A673 (cell line): ENCODE results near the gene MEGF6. TPM values are rescaled to one million over a fixed set of nuclear protein-coding genes. Genes with fewer than 3 reads are reported as not detected.

Experiments used
- BruUV-seq: library from RNA; stranded (reverse); fragments of 400-500 nt; replicated peaks from 2 replicates; lab custom pipeline; 2021; lab: Mats Ljungman, UMichigan
- CTCF ChIA-PET: fragments of 300-600 bp; sonication (Branson Sonifier 250); formaldehyde crosslinking; loops from one replicate; lab custom pipeline; 2022; ENCODE audit warnings: antibody characterized with exemption; lab: Charles Lee
- POLR2A ChIA-PET: fragments of 300-600 bp; sonication (Branson Sonifier 250); formaldehyde crosslinking; loops from one replicate; lab custom pipeline; 2022; ENCODE audit warnings: antibody characterized with exemption; ENCODE audit not compliant: low non-redundant PET; lab: Charles Lee
- DNase-seq: peaks from one replicate; pipeline ENCODE4 v3.0.0-alpha.2; 2015; ENCODE audit warnings: low spot score
- H3K27ac ChIP-seq: fragments of 200-600 bp; sonication (generic); 2 replicates; pipeline ENCODE4 v1.5.1; 2016; ENCODE audit warnings: mixed run types, low read depth, mild to moderate bottlenecking, mixed read lengths, antibody characterized with exemption, low read length; ENCODE audit not compliant: poor library complexity, severe bottlenecking
- H3K27me3 ChIP-seq: fragments of 200-600 bp; sonication (generic); replicated peaks from 2 replicates; pipeline ENCODE4 v1.6.1; 2017; ENCODE audit warnings: mixed run types, low read depth, mild to moderate bottlenecking, mixed read lengths, antibody characterized with exemption, low read length; ENCODE audit not compliant: insufficient read depth, poor library complexity
- H3K36me3 ChIP-seq: fragments of 200-600 bp; sonication (generic); 2 replicates; pipeline ENCODE4 v1.6.1; 2016; ENCODE audit warnings: mixed run types, mild to moderate bottlenecking, mixed read lengths, antibody characterized with exemption, low read length; ENCODE audit not compliant: insufficient read depth, poor library complexity, severe bottlenecking
- H3K4me1 ChIP-seq: fragments of 200-600 bp; sonication (generic); 2 replicates; pipeline ENCODE4 v1.6.1; 2017; ENCODE audit warnings: mixed run types, mild to moderate bottlenecking, mixed read lengths, antibody characterized with exemption, low read length; ENCODE audit not compliant: insufficient read depth, poor library complexity, severe bottlenecking
- H3K4me3 ChIP-seq: fragments of 200-600 bp; sonication (generic); 2 replicates; pipeline ENCODE4 v1.5.1; 2016; ENCODE audit warnings: low read depth, mixed run types, mild to moderate bottlenecking, mixed read lengths, low read length; ENCODE audit not compliant: poor library complexity, severe bottlenecking
- H3K9me3 ChIP-seq: fragments of 200-600 bp; sonication (generic); 2 replicates; pipeline ENCODE4 v1.6.1; 2016; ENCODE audit warnings: mixed run types, low read depth, mild to moderate bottlenecking, mixed read lengths, antibody characterized with exemption, low read length; ENCODE audit not compliant: poor library complexity, severe bottlenecking
- EZH2 ChIP-seq: fragments of 200-600 bp; sonication (generic); IDR thresholded peaks from 2 replicates; pipeline ENCODE4 v1.6.1; 2017; ENCODE audit warnings: borderline replicate concordance, low read depth, mild to moderate bottlenecking, mixed read lengths, antibody characterized with exemption, low read length; ENCODE audit not compliant: poor library complexity, severe bottlenecking
- intact Hi-C: fragments of 100-400 bp; cut with micrococcal nuclease; formaldehyde crosslinking; loops from one replicate; pipeline ENCODE4 v1.10.0; 2022; ENCODE audit not compliant: unreplicated experiment
- total RNA-seq: library from RNA; stranded (reverse); gene quantifications from 2 replicates; pipeline ENCODE4 v1.2.3, GENCODE V29; 2021
- TF ChIP-seq, protein P1 (sequence below): fragments of 300-800, 200-600 bp; sonication (generic); conservative IDR thresholded peaks from 2 replicates; pipeline ENCODE4 v1.5.1; 2017; ENCODE audit warnings: low read depth, mild to moderate bottlenecking, antibody characterized with exemption, low read length, moderate library complexity, mixed read lengths

MEGF6 gene
- total RNA-seq, 1 experiment from 2014 or later = 2.8 TPM

DNA sequence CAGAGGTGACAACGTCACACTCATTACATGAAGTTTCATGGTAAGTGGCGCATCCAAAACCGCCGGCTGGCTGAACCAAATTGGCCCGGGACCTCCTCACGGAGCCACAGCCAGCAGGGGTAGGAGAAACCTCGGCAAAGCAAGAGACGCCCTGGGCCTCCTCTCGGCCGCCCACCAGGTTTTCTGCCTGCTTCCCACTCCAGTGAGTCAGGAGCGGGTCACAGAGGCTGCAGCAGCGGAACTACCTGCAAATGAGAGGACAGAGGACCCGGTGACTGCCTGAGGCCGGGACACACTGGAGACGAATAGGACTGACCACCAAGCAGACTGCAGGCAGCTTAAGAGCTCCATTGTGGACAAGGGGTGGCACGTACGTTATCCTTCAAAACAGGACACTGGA is 55.0 kb downstream of the MEGF6 start:
- Histone ChIP-seq H3K4me3 (no peak overlapping the region), H3K4me1 (no peaks in the 10 kb centered on the region), H3K9me3 (no peaks in the 10 kb centered on the region), H3K36me3 (no peaks in the 10 kb centered on the region), H3K27ac (no peak overlapping the region), H3K27me3 (no peaks in the 10 kb centered on the region)
- POLR2A ChIA-PET = no interaction called here
- no TSS peak for BruUV-seq
- TF ChIP-seq, protein P1, sequence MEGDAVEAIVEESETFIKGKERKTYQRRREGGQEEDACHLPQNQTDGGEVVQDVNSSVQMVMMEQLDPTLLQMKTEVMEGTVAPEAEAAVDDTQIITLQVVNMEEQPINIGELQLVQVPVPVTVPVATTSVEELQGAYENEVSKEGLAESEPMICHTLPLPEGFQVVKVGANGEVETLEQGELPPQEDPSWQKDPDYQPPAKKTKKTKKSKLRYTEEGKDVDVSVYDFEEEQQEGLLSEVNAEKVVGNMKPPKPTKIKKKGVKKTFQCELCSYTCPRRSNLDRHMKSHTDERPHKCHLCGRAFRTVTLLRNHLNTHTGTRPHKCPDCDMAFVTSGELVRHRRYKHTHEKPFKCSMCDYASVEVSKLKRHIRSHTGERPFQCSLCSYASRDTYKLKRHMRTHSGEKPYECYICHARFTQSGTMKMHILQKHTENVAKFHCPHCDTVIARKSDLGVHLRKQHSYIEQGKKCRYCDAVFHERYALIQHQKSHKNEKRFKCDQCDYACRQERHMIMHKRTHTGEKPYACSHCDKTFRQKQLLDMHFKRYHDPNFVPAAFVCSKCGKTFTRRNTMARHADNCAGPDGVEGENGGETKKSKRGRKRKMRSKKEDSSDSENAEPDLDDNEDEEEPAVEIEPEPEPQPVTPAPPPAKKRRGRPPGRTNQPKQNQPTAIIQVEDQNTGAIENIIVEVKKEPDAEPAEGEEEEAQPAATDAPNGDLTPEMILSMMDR = no peak
- TF ChIP-seq EZH2 = no peak
- intact Hi-C loops = no loop called here
- CTCF ChIA-PET = no interaction called here
- DNase-seq = no peak

DNA sequence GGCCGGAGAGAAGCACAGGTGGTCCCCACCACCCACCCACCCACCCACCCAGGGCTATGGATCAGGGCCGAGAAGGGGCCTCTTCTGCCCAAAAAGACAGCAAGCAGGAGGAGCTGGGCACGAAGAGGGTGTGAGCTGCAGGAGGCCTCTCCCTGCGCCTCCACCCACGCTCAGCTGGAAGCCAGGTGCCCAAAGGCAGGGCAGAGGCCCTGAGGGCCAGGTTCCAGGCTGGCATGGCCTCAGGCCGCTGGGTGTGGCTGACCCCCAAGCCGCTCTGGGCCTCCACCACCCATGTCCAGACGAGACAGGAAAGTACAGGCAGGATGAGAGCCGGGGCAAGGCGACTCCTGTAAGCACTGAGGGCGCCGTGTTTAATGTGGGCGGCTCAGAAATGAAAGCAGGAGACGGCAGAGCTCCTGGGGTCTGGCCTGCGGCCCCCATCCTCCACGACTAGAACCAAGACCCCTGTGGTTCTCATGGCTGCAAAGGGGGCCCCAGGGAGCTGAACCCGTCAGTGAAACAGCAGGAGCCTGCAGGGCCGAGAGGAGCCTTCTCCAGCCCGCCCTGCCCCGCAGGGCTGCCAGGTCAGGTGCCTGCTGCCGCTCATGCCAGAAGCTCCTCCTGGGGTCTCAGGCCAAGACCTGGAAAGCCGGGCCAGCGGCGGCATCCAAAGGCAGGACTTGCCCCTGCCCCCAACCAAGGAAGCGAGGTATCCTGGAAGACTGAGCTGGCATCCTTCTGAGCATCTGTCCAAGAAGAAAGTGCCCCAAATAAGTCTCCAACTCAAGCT is 56.0 kb downstream of the MEGF6 start:
- ChIA-PET CTCF (no interaction called here), POLR2A (no interaction called here)
- intact Hi-C loops = no loop called here
- H3K9me3 ChIP-seq = no peaks in the 10 kb centered on the region
- DNase-seq = no peak
- no peak overlapping the region for H3K4me3 ChIP-seq
- BruUV-seq = no TSS peak
- H3K36me3 ChIP-seq = no peaks in the 10 kb centered on the region
- H3K27me3 ChIP-seq = no peaks in the 10 kb centered on the region
- no peak overlapping the region for H3K27ac ChIP-seq
- no peak for TF ChIP-seq EZH2
- TF ChIP-seq, protein P1 = no peak
- H3K4me1 ChIP-seq = no peaks in the 10 kb centered on the region

DNA sequence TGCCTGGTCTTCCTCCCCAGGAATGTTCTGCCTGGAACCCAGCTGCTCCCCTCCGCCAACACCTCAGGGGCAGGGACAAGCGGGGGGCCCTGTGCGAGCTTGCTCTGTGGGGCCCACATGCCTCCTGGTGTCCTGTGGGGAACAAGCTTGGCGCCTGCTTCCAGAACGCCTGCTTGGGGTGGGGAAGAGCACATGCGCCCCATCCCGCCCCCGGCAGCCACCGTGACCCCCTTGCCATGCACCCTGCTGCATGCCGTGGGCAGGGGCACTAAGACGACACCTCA is 57.4 kb downstream of the MEGF6 start:
- H3K4me3 ChIP-seq = no peak overlapping the region
- POLR2A ChIA-PET = no interaction called here
- no peaks in the 10 kb centered on the region for H3K36me3 ChIP-seq
- H3K27ac ChIP-seq = no peak overlapping the region
- no peaks in the 10 kb centered on the region for H3K4me1 ChIP-seq
- no peaks in the 10 kb centered on the region for H3K27me3 ChIP-seq
- TF ChIP-seq, protein P1 = no peak
- no peaks in the 10 kb centered on the region for H3K9me3 ChIP-seq
- CTCF ChIA-PET = no interaction called here
- no TSS peak for BruUV-seq
- no peak for DNase-seq
- intact Hi-C loops = no loop called here
